ENCODE data around the gene CFAP20DC. TPM values are rescaled to one million over a fixed set of nuclear protein-coding genes. Genes with fewer than 3 reads are reported as not detected.
"Not testable (repeated sequence)": the region's sequence is repeated elsewhere in the genome, so short reads cannot be mapped to it uniquely, and the experiment has no call there.

CFAP20DC gene
- total RNA-seq, 2 donors from 2014 or later, result 1.7 to 1.8 TPM

DNA sequence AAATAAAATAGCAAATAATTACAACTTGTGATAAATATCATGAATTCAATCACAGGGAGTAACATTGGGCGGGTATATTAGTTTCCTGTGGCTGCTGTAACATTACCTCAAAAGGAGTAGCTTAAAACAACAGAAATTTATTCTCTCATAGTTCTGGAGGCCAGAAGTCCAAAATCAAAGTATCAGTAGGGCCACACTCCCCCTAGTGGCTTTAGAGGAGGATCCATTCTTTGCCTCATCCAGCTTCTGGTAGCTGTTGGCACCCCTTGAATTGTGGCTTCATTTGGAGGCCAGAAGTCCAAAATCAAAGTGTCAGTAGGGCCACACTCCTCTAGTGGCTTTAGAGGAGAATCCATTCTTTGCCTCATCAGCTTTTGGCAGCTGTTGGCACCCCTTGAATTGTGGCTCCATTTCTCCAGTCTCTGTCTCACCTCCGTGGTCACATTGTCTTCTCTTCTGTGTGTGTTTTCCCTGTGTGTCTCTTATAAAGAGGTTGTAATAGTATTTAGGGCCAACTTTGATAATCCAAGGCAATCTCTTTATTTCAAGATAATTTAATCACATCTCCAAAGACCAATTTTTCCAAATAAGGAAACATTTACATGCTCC, 3.1 kb upstream of the CFAP20DC start:
- Histone ChIP-seq H3K4me1 (no peaks in the 10 kb centered on the region), H3K36me3 (no peaks in the 10 kb centered on the region), H3K27me3 (no peaks in the 10 kb centered on the region), H3K4me3 (no peak overlapping the region), H3K27ac (no peak overlapping the region), H3K9me3 (no peaks in the 10 kb centered on the region), H3K9ac (ENCODE audit: low read depth in 2 of 2, low read length in 2 of 2) (no peak overlapping the region)
- peak; percentile 30 for DNase-seq
- intact Hi-C loops (cut with DNase I), result loop anchor here (5.0 to 10.0 kb wide), 2 partner anchors 228 to 416 kb away; no protein-coding TSS in a partner anchor
- TF ChIP-seq, protein P1, sequence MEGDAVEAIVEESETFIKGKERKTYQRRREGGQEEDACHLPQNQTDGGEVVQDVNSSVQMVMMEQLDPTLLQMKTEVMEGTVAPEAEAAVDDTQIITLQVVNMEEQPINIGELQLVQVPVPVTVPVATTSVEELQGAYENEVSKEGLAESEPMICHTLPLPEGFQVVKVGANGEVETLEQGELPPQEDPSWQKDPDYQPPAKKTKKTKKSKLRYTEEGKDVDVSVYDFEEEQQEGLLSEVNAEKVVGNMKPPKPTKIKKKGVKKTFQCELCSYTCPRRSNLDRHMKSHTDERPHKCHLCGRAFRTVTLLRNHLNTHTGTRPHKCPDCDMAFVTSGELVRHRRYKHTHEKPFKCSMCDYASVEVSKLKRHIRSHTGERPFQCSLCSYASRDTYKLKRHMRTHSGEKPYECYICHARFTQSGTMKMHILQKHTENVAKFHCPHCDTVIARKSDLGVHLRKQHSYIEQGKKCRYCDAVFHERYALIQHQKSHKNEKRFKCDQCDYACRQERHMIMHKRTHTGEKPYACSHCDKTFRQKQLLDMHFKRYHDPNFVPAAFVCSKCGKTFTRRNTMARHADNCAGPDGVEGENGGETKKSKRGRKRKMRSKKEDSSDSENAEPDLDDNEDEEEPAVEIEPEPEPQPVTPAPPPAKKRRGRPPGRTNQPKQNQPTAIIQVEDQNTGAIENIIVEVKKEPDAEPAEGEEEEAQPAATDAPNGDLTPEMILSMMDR (IDR thresholded peaks at IDR 0.05), result peak; percentile 65

- not testable (repeated sequence) for H3K9me3 ChIP-seq; H3K9ac ChIP-seq (ENCODE audit: low read depth in 2 of 2, low read length in 2 of 2); H3K27me3 ChIP-seq; H3K4me3 ChIP-seq; DNase-seq; H3K36me3 ChIP-seq; H3K27ac ChIP-seq; H3K4me1 ChIP-seq
- intact Hi-C loops (cut with DNase I), result loop anchor here (5.0 to 10.0 kb wide), 2 partner anchors 226 to 414 kb away; no protein-coding TSS in a partner anchor
These were observed 1.1 kb upstream of the CFAP20DC start for GRCh38 chr3:59050811-59051414.

- TF ChIP-seq, protein P1 (IDR thresholded peaks at IDR 0.05), result no peak
These were observed 3.0 kb downstream of the CFAP20DC start for GRCh38 chr3:59046839-59047238.

GRCh38 chr3:59043391-59043790, 6.4 kb downstream of the CFAP20DC start:
- no peak for DNase-seq
- no peaks in the 10 kb centered on the region for H3K4me1 ChIP-seq
- intact Hi-C loops (cut with DNase I), result no loop called here
- H3K9ac ChIP-seq (ENCODE audit: low read depth in 2 of 2, low read length in 2 of 2), result no peak overlapping the region
- H3K36me3 ChIP-seq, result no peaks in the 10 kb centered on the region
- no peak overlapping the region for H3K27ac ChIP-seq
- TF ChIP-seq, protein P1 (IDR thresholded peaks at IDR 0.05), result no peak
- no peaks in the 10 kb centered on the region for H3K27me3 ChIP-seq
- no peaks in the 10 kb centered on the region for H3K9me3 ChIP-seq
- H3K4me3 ChIP-seq, result no peak overlapping the region

More at GRCh38 chr3:59046839-59047238, 3.0 kb downstream of the CFAP20DC start:
- Histone ChIP-seq H3K27ac (no peak overlapping the region), H3K27me3 (no peaks in the 10 kb centered on the region), H3K9me3 (no peaks in the 10 kb centered on the region), H3K9ac (ENCODE audit: low read depth in 2 of 2, low read length in 2 of 2) (no peak overlapping the region), H3K4me1 (no peaks in the 10 kb centered on the region), H3K36me3 (no peaks in the 10 kb centered on the region), H3K4me3 (no peak overlapping the region)
- intact Hi-C loops (cut with DNase I), result no loop called here
- no peak for DNase-seq

GRCh38 chr3:59040902-59041301, 8.9 kb downstream of the CFAP20DC start:
- no peak for DNase-seq
- Histone ChIP-seq H3K36me3 (no peaks in the 10 kb centered on the region), H3K9me3 (no peaks in the 10 kb centered on the region), H3K27ac (no peak overlapping the region), H3K9ac (ENCODE audit: low read depth in 2 of 2, low read length in 2 of 2) (no peak overlapping the region), H3K27me3 (no peaks in the 10 kb centered on the region), H3K4me3 (no peak overlapping the region), H3K4me1 (no peaks in the 10 kb centered on the region)
- TF ChIP-seq, protein P1 (IDR thresholded peaks at IDR 0.05), result no peak
- intact Hi-C loops (cut with DNase I), result no loop called here

DNA sequence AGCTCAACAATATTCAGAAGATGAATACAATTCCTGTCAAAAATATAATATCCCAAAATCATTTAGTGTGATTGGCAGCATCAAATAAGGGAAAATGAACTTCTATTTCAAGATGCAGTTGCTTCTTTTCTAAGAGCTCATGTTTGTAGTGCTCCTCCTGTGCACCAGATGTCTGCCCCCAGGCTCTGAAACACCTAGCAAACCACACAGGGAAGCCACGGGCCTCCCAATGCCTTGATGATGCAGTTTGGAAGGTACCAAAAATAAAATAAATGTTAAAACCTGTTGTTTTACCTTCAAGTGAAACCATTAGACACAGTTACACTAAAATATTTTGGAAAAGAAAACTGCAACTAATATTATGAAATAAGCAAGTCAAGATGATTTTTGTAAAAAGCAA, 22.2 kb downstream of the CFAP20DC start:
- intact Hi-C loops (cut with DNase I), result no loop called here
- Histone ChIP-seq H3K9me3 (no peaks in the 10 kb centered on the region), H3K27ac (no peak overlapping the region), H3K4me3 (no peak overlapping the region), H3K27me3 (no peaks in the 10 kb centered on the region), H3K36me3 (no peaks in the 10 kb centered on the region), H3K9ac (ENCODE audit: low read depth in 2 of 2, low read length in 2 of 2) (no peak overlapping the region), H3K4me1 (no peaks in the 10 kb centered on the region)
- no peak for DNase-seq
- TF ChIP-seq, protein P1 (IDR thresholded peaks at IDR 0.05), result no peak
